CD8-positive, alpha-beta memory T cell (primary cell): ENCODE results near the gene NPR1. TPM values are rescaled to one million over a fixed set of nuclear protein-coding genes. Genes with fewer than 3 reads are reported as not detected.
A peak's percentile ranks its signal among the peaks of the same experiment; 100 is the strongest.

Experiments
- CTCF ChIA-PET: fragments of 350-600 bp; sonication (Branson Sonifier 250); formaldehyde crosslinking; loops from one replicate; lab custom pipeline; 2021; ENCODE audit warnings: antibody characterized with exemption; lab: Charles Lee
- POLR2A ChIA-PET: fragments of 350-600 bp; sonication (Branson Sonifier 250); formaldehyde crosslinking; loops from one replicate; lab custom pipeline; 2021; ENCODE audit warnings: antibody characterized with exemption; lab: Charles Lee
- DNase-seq, 5 donors: peaks; one replicate each; pipeline versions ENCODE4 v3.0.0 to v3.0.0-alpha.2; 2020 to 2022; ENCODE audit warnings: mixed read lengths in 1 of 5
- H3K27ac ChIP-seq: one replicate; pipeline ENCODE4 v1.7.0; 2013; ENCODE audit warnings: low read depth, mild to moderate bottlenecking, low read length, moderate library complexity
- H3K27me3 ChIP-seq: 2 replicates; pipeline ENCODE4 v1.7.0; 2013; ENCODE audit warnings: low read length, mild to moderate bottlenecking; ENCODE audit not compliant: insufficient read depth, poor library complexity, severe bottlenecking
- H3K36me3 ChIP-seq: 2 replicates; pipeline ENCODE4 v1.7.0; 2013; ENCODE audit warnings: mild to moderate bottlenecking, low read length, moderate library complexity; ENCODE audit not compliant: insufficient read depth
- H3K4me1 ChIP-seq: 2 replicates; pipeline ENCODE4 v1.7.0; 2013; ENCODE audit warnings: mild to moderate bottlenecking, low read length, moderate library complexity; ENCODE audit not compliant: insufficient read depth
- H3K4me3 ChIP-seq: 2 replicates; pipeline ENCODE4 v1.7.0; 2013; ENCODE audit warnings: mild to moderate bottlenecking, low read length
- H3K9me3 ChIP-seq: 2 replicates; pipeline ENCODE4 v1.7.0; 2013; ENCODE audit warnings: mild to moderate bottlenecking, low read length
- H3K27ac Mint-ChIP-seq, 8 donors: one replicate each; pipeline ENCODE4 v1.8.0; 2020 to 2021; ENCODE audit warnings: mixed read lengths in 8 of 8, mild to moderate bottlenecking in 6 of 8, inconsistent platforms in 3 of 8, moderate library complexity in 3 of 8
- H3K27me3 Mint-ChIP-seq, 2 donors: one replicate each; pipeline ENCODE4 v1.8.0; 2020 to 2021; ENCODE audit warnings: mixed read lengths in 2 of 2, mild to moderate bottlenecking in 1 of 2, moderate library complexity in 1 of 2
- H3K36me3 Mint-ChIP-seq, 3 donors: one replicate each; pipeline ENCODE4 v1.8.0; 2020 to 2021; ENCODE audit warnings: mixed read lengths in 3 of 3, inconsistent platforms in 1 of 3, mild to moderate bottlenecking in 1 of 3
- H3K4me1 Mint-ChIP-seq, 3 donors: one replicate each; pipeline ENCODE4 v1.8.0; 2020 to 2021; ENCODE audit warnings: mixed read lengths in 3 of 3, inconsistent platforms in 1 of 3, mild to moderate bottlenecking in 1 of 3
- H3K4me3 Mint-ChIP-seq, 7 donors: one replicate each; pipeline ENCODE4 v1.8.0; 2020 to 2021; ENCODE audit warnings: mixed read lengths in 7 of 7, mild to moderate bottlenecking in 6 of 7, moderate library complexity in 4 of 7, inconsistent platforms in 2 of 7
- H3K9me3 Mint-ChIP-seq, 5 donors: one replicate each; pipeline ENCODE4 v1.8.0; 2020 to 2022; ENCODE audit warnings: mixed read lengths in 5 of 5, mild to moderate bottlenecking in 3 of 5, moderate library complexity in 2 of 5, inconsistent platforms in 1 of 5
- polyA plus RNA-seq: library from polyadenylated mRNA; unstranded; fragments of 300-500 nt; fragmentation: Illumina TruSeq; gene quantifications from one replicate; pipeline ENCODE4 v1.2.3, GENCODE V29; 2021
- total RNA-seq, 2 experiments: library from RNA; stranded (reverse); gene quantifications; one replicate each; pipeline ENCODE4 v1.2.3, GENCODE V29; 2021

Gene NPR1
- total and polyA plus RNA-seq, 3 experiments from 2014 or later, result not detected

DNA sequence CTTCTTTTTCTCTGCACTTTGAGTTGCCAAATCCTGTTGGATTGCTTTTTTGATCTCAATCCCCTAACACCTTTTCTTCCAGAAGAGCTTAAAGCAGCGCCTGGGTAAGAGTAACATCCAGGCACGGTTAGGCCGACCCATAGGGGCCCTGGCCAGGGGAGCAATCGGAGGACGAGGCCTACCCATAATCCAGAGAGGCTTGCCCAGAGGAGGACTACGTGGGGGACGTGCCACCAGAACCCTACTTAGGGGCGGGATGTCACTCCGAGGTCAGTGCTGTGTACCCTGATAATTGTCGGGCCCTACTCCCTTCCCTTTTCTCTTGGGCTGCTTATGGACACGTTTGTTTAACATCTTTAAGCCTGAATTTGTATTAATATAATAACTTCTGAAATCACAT lies 36.3 kb upstream of the NPR1 start:
- CTCF ChIA-PET, result no interaction called here
- DNase-seq, result no peak
- POLR2A ChIA-PET, result no interaction called here
- Histone ChIP-seq H3K4me3 (no peak overlapping the region), H3K36me3 (peaks cover 71% of the 10 kb centered on the region), H3K4me1 (peaks cover 29% of the 10 kb centered on the region), H3K27ac (no peak overlapping the region), H3K27me3 (no peaks in the 10 kb centered on the region), H3K9me3 (no peaks in the 10 kb centered on the region)
- H3K27ac Mint-ChIP-seq, result peak overlapping the region in 6 of 8 donors; percentile 10 to 76 (median 46)
- H3K4me3 Mint-ChIP-seq, result no peak overlapping the region
- H3K4me1 Mint-ChIP-seq, result peaks cover 48 to 77% (median 68%) of the 10 kb centered on the region in 3 donors
- H3K27me3 Mint-ChIP-seq, result no peaks in the 10 kb centered on the region
- H3K9me3 Mint-ChIP-seq, result no peaks in the 10 kb centered on the region
- H3K36me3 Mint-ChIP-seq, result peaks cover 9 to 94% (median 29%) of the 10 kb centered on the region in 3 donors

DNA sequence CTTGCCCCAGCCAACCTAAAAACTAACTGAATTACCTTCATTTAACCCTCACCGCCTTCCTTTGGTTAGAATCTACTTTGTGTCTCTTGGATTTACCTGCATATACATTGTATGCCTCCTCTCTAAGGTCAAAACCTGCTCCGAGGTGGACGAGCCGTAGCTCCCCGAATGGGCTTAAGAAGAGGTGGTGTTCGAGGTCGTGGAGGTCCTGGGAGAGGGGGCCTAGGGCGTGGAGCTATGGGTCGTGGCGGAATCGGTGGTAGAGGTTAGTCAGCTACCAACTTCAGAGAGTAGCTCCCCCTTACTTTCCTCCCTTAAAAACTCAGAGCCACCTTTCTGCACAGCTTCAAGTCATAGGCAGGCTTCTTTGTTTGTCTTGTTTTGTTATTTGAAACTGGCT lies 35.4 kb upstream of the NPR1 start:
- Histone ChIP-seq H3K36me3 (peaks cover 62% of the 10 kb centered on the region), H3K4me1 (peaks cover 20% of the 10 kb centered on the region), H3K4me3 (no peak overlapping the region), H3K27me3 (no peaks in the 10 kb centered on the region), H3K9me3 (no peaks in the 10 kb centered on the region), H3K27ac (no peak overlapping the region)
- Mint-ChIP-seq H3K27me3 (no peaks in the 10 kb centered on the region), H3K36me3 (peaks cover 8 to 90% (median 27%) of the 10 kb centered on the region in 3 donors), H3K4me1 (peaks cover 48 to 79% (median 71%) of the 10 kb centered on the region in 3 donors), H3K4me3 (peak overlapping the region in 1 of 7 donors; percentile 63), H3K27ac (peak overlapping the region in 6 of 8 donors; percentile 12 to 79 (median 44)), H3K9me3 (no peaks in the 10 kb centered on the region)
- CTCF ChIA-PET, result interaction anchor here (0.6 to 1.4 kb wide), 3 partner anchors 8 to 135 kb away, joined by 3 to 5 read pairs (median 3); partner anchors contain the start of gene CHTOP
- no peak for DNase-seq
- POLR2A ChIA-PET, result interaction anchor here (0.9 to 1.0 kb wide), 2 partner anchors 9 kb away, joined by 3 to 10 read pairs; partner anchors contain the start of gene CHTOP

DNA sequence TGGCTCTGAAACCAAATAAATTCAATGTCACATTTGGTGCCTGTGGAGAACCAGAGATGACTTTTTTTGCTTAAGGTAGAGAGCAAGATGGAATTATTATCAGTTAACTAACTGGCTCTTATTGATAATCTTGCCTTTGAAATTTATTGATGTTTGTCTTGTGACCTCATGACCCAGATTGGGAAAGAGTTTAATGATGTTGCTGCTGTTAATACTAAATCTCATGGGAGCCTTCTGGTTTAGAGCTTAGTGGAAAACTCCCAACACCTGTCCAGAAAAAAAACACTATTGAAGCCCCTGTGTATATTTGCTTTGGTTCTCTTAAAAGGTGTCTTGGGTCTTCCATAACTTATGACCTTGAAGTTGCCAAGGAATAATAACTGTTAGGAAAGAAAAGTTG lies 34.7 kb upstream of the NPR1 start:
- POLR2A ChIA-PET, result interaction anchor here (0.8 to 1.0 kb wide), 3 partner anchors 9 to 12 kb away, joined by 3 to 10 read pairs (median 4); partner anchors contain the start of gene CHTOP
- H3K36me3 Mint-ChIP-seq, result peaks cover 8 to 83% (median 27%) of the 10 kb centered on the region in 3 donors
- DNase-seq, result no peak
- H3K27ac Mint-ChIP-seq, result peak overlapping the region in 7 of 8 donors; percentile 24 to 79 (median 69)
- CTCF ChIA-PET, result interaction anchor here (0.9 to 1.4 kb wide), 2 partner anchors 10 to 136 kb away, joined by 3 to 5 read pairs; partner anchors contain the start of gene CHTOP
- no peak overlapping the region for H3K4me3 Mint-ChIP-seq
- no peaks in the 10 kb centered on the region for H3K27me3 Mint-ChIP-seq
- no peaks in the 10 kb centered on the region for H3K27me3 ChIP-seq
- no peak overlapping the region for H3K27ac ChIP-seq
- H3K4me1 Mint-ChIP-seq, result peaks cover 48 to 74% (median 71%) of the 10 kb centered on the region in 3 donors
- H3K4me1 ChIP-seq, result peaks cover 25% of the 10 kb centered on the region
- no peak overlapping the region for H3K4me3 ChIP-seq
- H3K9me3 ChIP-seq, result no peaks in the 10 kb centered on the region
- no peaks in the 10 kb centered on the region for H3K9me3 Mint-ChIP-seq
- H3K36me3 ChIP-seq, result peaks cover 56% of the 10 kb centered on the region

DNA sequence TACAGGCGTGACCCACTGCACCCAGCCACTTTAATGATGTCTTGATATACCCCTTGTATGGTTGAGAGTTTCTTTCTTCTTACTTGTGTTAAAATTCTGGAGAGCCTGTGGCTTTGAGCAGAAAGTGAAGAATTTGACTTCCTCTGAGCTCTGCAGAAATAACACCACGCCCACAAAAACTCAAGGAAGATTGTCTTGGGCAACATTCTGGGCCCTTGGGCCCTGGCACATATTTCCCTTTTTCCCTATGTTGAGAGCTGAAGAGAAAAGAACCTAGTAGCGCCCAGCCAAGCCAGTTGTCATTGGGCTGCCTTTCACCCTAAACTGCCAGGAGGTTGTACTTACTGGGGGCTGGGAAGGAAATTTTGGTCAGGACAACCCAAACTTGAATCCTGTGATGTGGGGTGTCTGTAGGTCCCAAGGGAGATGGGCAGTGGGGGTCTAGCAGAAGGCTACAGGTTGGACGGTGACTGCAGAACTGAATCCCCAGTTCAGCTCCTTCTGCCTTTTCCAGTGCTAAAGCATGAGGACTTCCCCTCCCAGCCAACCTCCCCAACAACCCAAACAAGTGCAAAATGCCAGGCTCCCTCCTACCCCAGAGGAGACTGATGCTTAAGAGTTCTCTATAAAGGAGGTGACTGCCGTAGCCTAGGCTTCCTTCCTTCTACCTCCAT lies 31.7 kb upstream of the NPR1 start:
- Histone ChIP-seq H3K4me1 (peaks cover 36% of the 10 kb centered on the region), H3K9me3 (no peaks in the 10 kb centered on the region), H3K36me3 (peaks cover 41% of the 10 kb centered on the region), H3K27ac (no peak overlapping the region), H3K4me3 (no peak overlapping the region), H3K27me3 (no peaks in the 10 kb centered on the region)
- Mint-ChIP-seq H3K4me1 (peaks cover 54 to 75% (median 74%) of the 10 kb centered on the region in 3 donors), H3K36me3 (peaks cover 4 to 57% (median 21%) of the 10 kb centered on the region in 3 donors), H3K4me3 (peak overlapping the region in 1 of 7 donors; percentile 49), H3K27ac (peak overlapping the region in 7 of 8 donors; percentile 41 to 92 (median 79)), H3K27me3 (no peaks in the 10 kb centered on the region), H3K9me3 (no peaks in the 10 kb centered on the region)
- ChIA-PET CTCF (no interaction called here), POLR2A (interaction anchor here (1.3 kb wide), 1 partner anchor 12 kb away, joined by 3 read pairs; the partner anchor contains the start of gene CHTOP)
- DNase-seq, result no peak

DNA sequence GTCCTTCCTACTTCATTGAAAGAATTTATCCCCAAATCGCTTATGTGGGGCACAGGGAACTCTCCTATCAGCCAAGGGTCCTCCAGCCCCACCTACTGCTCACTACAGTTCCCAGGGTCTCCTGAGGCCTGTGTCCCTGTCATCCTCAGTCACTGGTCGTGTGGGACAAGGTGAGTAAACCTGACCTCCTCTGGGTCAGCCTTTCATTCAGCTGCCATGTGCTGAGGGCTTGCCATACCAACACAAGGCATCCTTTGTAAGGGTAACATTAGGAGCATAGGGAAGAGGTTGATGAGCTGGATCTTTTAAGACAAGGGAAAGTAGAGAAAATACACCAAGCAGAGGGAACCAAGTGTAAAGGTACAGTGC lies 31.2 kb upstream of the NPR1 start:
- Histone ChIP-seq H3K9me3 (no peaks in the 10 kb centered on the region), H3K27ac (no peak overlapping the region), H3K36me3 (peaks cover 36% of the 10 kb centered on the region), H3K4me1 (peaks cover 36% of the 10 kb centered on the region), H3K4me3 (no peak overlapping the region), H3K27me3 (no peaks in the 10 kb centered on the region)
- H3K27ac Mint-ChIP-seq, result peak overlapping the region in 7 of 8 donors; percentile 41 to 92 (median 79)
- POLR2A ChIA-PET, result interaction anchor here (1.3 kb wide), 1 partner anchor 13 kb away, joined by 3 read pairs; the partner anchor contains the start of gene CHTOP
- no peaks in the 10 kb centered on the region for H3K9me3 Mint-ChIP-seq
- no peak for DNase-seq
- H3K4me1 Mint-ChIP-seq, result peaks cover 51 to 71% (median 70%) of the 10 kb centered on the region in 3 donors
- H3K36me3 Mint-ChIP-seq, result peaks cover 4 to 52% (median 18%) of the 10 kb centered on the region in 3 donors
- CTCF ChIA-PET, result no interaction called here
- no peaks in the 10 kb centered on the region for H3K27me3 Mint-ChIP-seq
- peak overlapping the region in 2 of 7 donors; percentile 10 to 18 for H3K4me3 Mint-ChIP-seq

DNA sequence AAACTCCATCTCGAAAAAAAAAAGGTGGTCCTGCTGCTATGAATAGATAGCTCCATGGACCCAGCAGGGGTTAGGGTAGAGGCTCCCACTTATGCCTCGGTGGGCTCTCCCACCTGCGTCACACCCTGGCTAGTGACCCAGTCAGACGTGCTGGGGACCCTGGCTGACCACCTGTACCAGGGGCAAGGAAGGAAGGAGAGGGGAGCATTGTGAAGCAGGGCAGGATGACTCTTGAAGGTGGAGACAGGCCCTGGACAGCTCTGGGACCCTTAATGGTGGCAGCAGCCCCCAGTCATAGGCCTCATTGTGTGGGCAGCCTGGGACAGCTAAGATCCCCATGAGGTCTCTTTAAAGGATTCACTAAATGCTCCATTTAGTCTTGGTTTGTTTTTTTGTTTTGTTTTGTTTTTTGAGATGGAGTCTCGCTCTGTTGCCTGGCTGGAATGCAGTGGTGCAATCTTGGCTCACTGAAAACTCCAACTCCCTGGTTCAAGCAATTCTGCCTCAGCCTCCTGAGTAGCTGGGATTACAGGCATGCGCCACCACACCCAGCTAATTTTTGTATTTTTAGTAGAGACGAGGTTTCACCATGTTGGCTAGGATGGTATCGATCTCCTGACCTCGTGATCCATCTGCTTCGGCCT lies 30.4 kb upstream of the NPR1 start:
- Mint-ChIP-seq H3K4me1 (peaks cover 47 to 64% (median 63%) of the 10 kb centered on the region in 3 donors), H3K36me3 (peaks cover 4 to 44% (median 16%) of the 10 kb centered on the region in 3 donors), H3K9me3 (no peaks in the 10 kb centered on the region), H3K27ac (peak overlapping the region; percentile 39 to 84 (median 70)), H3K27me3 (peaks cover 0 to 2% of the 10 kb centered on the region in 2 donors), H3K4me3 (peak overlapping the region in 1 of 7 donors; percentile 66)
- Histone ChIP-seq H3K27me3 (no peaks in the 10 kb centered on the region), H3K36me3 (peaks cover 28% of the 10 kb centered on the region), H3K4me3 (no peak overlapping the region), H3K4me1 (peaks cover 30% of the 10 kb centered on the region), H3K27ac (no peak overlapping the region), H3K9me3 (no peaks in the 10 kb centered on the region)
- DNase-seq, result no peak
- CTCF ChIA-PET, result interaction anchor here (1.0 kb wide), 1 partner anchor 115 kb away, joined by 3 read pairs; no protein-coding TSS in a partner anchor
- POLR2A ChIA-PET, result interaction anchor here (0.7 to 1.3 kb wide), 2 partner anchors 14 to 19 kb away, joined by 3 read pairs; partner anchors contain the start of gene CHTOP

DNA sequence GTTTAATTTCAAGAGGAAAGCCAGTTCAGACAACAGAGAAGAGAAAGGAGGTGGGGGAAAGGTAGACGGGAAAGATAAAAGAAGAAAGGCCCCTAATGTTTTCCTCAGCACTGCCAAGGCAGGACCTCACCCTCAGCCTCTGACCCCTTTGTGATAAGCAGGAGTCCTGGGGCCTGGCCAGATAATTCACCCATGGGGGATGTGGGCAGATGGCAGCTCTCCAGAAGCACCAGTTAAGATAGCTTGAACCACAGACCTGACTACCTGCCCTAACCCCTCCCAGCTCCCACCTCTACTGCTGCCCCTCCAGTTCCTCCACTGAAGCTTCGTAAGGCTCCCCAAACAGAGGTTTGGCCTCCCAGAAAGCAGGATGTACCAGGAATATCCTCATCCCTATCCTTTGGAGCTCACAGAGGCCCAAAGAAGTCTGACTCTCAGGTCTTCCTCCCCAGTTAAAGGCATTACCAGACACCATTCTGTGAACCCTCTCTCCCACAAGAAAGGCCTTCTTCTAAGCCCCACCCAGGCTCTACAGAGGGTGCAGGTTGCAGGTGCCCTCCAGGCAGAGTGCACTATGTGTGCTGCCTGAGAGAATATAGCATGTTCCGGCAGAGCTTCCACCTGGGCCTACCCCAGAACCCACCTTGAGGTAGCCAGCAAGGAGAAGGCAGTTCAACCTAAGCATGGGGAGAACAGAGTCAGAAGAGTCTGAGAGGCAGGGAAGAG lies 29.2 kb upstream of the NPR1 start:
- Mint-ChIP-seq H3K4me3 (peak overlapping the region in 5 of 7 donors; percentile 12 to 69 (median 33)), H3K27me3 (peaks cover 0 to 2% of the 10 kb centered on the region in 2 donors), H3K4me1 (peaks cover 39 to 52% (median 51%) of the 10 kb centered on the region in 3 donors), H3K9me3 (no peaks in the 10 kb centered on the region), H3K27ac (peak overlapping the region; percentile 4 to 96 (median 88)), H3K36me3 (peaks cover 4 to 32% (median 6%) of the 10 kb centered on the region in 3 donors)
- ChIA-PET CTCF (interaction anchor here (1.0 kb wide), 2 partner anchors 116 to 117 kb away, joined by 3 read pairs; no protein-coding TSS in a partner anchor), POLR2A (interaction anchor here (0.5 to 0.9 kb wide), 2 partner anchors 9 to 1935 kb away, joined by 4 read pairs; no protein-coding TSS in a partner anchor)
- Histone ChIP-seq H3K9me3 (no peaks in the 10 kb centered on the region), H3K27ac (no peak overlapping the region), H3K27me3 (no peaks in the 10 kb centered on the region), H3K36me3 (peaks cover 18% of the 10 kb centered on the region), H3K4me3 (peak overlapping the region; percentile 1), H3K4me1 (peaks cover 25% of the 10 kb centered on the region)
- peak in 1 of 5 donors; percentile 60 for DNase-seq
